ENCODE data around the gene ARPP21.

The ARPP21 gene

DNA sequence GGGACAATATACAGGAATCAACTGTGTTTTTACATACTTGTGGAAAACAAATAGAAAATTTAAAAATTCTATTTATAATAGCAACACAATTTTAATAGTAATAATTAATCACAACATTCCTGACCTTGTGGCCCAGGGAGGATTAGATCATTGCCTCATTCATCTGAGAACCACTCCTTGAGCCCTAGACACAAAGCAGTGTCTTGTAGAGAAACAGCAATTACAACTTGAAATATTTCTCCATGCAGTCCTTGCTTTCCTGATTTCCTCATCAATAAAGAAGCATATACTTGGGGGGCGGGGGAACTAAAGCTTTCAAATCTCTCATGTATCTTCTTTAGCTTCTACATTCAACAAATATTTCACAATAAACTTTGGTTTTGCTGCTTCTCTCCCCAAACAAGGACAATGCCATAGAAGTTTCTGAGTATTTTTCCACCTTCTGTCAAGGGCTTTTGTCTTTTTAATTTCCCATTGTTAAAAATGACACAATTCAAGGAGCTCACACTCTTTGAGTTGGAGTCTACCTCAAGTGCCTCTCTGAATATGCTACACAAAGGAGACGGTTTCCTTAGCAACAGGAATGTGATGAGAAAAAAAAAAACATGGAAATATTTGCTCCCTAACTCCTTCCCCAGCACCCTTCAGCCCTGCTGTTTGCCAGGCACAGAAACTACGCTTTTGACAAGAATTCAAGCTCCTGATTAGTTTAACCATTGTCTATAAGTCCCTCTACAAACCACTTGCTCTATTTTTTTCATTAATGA lies 118.8 kb downstream of the ARPP21 start:
- no peak for TF ChIP-seq Cebpa-rat (IDR thresholded peaks at IDR 0.05)
- Histone ChIP-seq H3K9me3 (no peaks in the 10 kb centered on the region), H3K4me2 (no peak overlapping the region), H4K20me1 (peaks cover 48% of the 10 kb centered on the region; the same call in 1 of the 2 replicates), H3K27ac (no peak overlapping the region), H3K27me3 (no peaks in the 10 kb centered on the region), H3K9ac (no peak overlapping the region), H3K4me3 (no peak overlapping the region), H3K4me1 (no peaks in the 10 kb centered on the region), H3K36me3 (peaks cover 45% of the 10 kb centered on the region)

DNA sequence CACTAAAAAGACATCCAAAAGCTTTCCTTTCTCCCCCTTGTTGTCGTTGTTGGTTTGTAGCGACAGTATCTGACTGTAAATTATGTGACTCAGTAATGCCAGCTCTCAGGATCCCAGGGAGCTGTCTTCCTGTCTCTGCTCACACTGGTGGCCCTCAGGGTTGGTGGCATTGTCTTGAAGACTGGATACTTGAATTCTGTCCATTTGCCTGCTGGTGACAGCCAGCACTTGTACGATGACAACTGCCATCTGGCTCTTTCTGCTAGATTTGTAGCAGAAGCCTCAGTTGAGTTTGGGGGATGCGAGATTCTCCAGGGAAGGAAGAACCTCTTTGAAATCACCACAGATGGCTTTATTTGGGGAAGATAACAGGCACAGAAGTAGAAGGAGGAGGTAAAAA lies 120.8 kb downstream of the ARPP21 start:
- no peak overlapping the region for H3K27ac ChIP-seq
- no peak overlapping the region for H3K4me3 ChIP-seq
- H3K36me3 ChIP-seq: peaks cover 46% of the 10 kb centered on the region
- no peaks in the 10 kb centered on the region for H3K9me3 ChIP-seq
- no peaks in the 10 kb centered on the region for H3K4me1 ChIP-seq
- H3K27me3 ChIP-seq: no peaks in the 10 kb centered on the region
- peaks cover 48% of the 10 kb centered on the region; the same call in 1 of the 2 replicates for H4K20me1 ChIP-seq
- no peak overlapping the region for H3K9ac ChIP-seq
- no peak for TF ChIP-seq Cebpa-rat (IDR thresholded peaks at IDR 0.05)
- H3K4me2 ChIP-seq: no peak overlapping the region

DNA sequence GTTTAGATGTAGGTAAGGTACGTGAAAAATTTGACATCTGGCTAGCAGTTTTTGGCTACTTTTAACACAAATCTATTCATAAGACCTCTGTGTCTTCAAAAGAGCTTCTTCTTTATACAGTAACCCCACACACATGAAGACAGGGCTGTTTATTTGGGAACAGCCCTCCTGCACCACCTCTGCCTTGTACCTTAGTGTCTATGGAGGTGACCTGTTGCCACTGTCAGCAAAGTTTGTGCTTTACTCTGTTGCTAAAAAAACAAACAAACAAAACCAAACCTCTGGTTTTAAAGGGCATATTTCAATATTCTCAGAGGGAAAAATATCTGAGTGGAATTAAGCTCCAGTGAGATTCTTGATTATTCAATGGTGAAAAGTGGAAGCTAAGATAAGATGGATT lies 122.0 kb downstream of the ARPP21 start:
- H3K27me3 ChIP-seq: no peaks in the 10 kb centered on the region
- no peak overlapping the region for H3K27ac ChIP-seq
- H3K9me3 ChIP-seq: no peaks in the 10 kb centered on the region
- H3K4me2 ChIP-seq: no peak overlapping the region
- H3K4me3 ChIP-seq: no peak overlapping the region
- H4K20me1 ChIP-seq: peaks cover 48% of the 10 kb centered on the region; the same call in 1 of the 2 replicates
- peaks cover 42% of the 10 kb centered on the region for H3K36me3 ChIP-seq
- no peak for TF ChIP-seq Cebpa-rat (IDR thresholded peaks at IDR 0.05)
- no peak overlapping the region for H3K9ac ChIP-seq
- no peaks in the 10 kb centered on the region for H3K4me1 ChIP-seq

DNA sequence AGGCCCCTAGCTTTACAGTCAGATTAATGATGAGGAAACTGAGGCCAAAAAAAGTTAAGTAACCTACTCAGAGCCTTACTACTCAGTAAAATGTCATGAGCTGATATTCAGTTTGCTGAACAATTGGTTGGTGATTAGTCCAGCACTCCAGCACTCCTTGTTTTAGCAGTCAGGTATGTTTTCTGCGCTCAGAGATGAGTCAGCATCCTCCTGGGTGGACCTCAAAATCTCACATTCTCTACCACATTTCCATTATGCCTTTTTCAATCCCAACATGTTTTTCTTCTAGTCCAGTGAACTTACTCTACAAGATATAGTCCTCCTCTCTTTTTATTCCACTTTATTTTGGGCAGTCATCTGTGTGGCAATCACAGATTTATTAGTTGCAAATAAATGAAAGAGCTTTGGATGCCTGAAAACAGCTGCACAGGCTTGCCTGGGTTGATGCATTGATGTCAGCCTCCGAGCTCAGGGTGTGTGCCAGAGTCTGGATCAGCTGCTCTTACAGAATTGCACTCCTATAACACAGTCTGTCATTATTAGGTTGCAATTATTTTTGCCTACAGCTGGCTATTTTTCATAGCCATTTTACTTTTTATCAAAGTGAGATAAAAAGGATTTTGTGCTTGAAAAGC lies 133.2 kb downstream of the ARPP21 start:
- no peak for TF ChIP-seq Cebpa-rat (IDR thresholded peaks at IDR 0.05)
- no peaks in the 10 kb centered on the region for H3K4me1 ChIP-seq
- no peak overlapping the region for H3K27ac ChIP-seq
- H4K20me1 ChIP-seq: no peaks in the 10 kb centered on the region
- H3K4me2 ChIP-seq: no peak overlapping the region
- H3K27me3 ChIP-seq: no peaks in the 10 kb centered on the region
- peaks cover 56% of the 10 kb centered on the region for H3K36me3 ChIP-seq
- H3K9ac ChIP-seq: no peak overlapping the region
- no peaks in the 10 kb centered on the region for H3K9me3 ChIP-seq
- H3K4me3 ChIP-seq: no peak overlapping the region

DNA sequence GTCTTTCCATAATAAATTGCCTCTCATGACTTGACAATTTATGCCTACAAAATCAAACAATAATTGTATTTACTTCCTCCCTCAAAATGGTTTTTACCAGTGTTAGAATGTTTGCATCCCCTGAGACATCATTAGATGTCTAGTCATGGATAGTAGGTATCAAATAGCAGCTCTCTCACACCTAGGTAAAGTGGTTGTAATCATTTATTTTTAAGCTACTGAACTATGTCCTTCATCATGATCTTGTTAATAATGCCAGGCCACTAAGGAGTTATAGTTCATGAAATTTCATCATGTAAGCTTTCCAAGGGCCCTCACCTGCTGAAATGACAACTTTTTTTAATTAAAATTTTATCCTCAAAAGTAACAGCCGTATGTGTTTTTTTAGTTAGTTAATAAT lies 134.1 kb downstream of the ARPP21 start:
- Histone ChIP-seq H3K9ac (no peak overlapping the region), H3K4me2 (no peak overlapping the region), H3K9me3 (no peaks in the 10 kb centered on the region), H3K4me3 (no peak overlapping the region), H3K4me1 (no peaks in the 10 kb centered on the region), H3K27ac (no peak overlapping the region), H4K20me1 (0 out of 2 replicates have a peak, but pooled peaks cover 5% of the 10 kb centered on the region), H3K36me3 (peaks cover 62% of the 10 kb centered on the region), H3K27me3 (no peaks in the 10 kb centered on the region)
- no peak for TF ChIP-seq Cebpa-rat (IDR thresholded peaks at IDR 0.05)

DNA sequence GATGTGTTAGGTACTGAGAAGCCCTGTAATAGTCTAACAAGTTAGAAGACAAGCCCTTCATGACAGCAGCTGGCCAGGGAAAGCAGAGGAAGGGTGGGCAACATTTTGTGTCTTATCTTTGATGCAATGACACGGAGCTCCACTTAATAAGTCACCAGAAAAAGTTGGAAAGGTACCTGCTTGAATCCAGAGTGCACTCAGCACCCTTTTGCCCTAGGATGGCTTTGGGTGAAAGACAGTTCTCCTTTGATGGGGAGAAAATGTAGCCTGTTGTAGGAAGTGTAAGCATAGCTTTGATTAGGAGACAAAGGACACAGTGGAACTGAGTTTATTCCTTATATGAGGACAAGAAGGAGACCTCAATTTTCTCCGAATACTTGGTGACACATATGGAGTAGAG lies 137.0 kb downstream of the ARPP21 start:
- no peak overlapping the region for H3K9ac ChIP-seq
- H3K4me3 ChIP-seq: no peak overlapping the region
- H4K20me1 ChIP-seq: 0 out of 2 replicates have a peak, but pooled peaks cover 5% of the 10 kb centered on the region
- peaks cover 69% of the 10 kb centered on the region for H3K36me3 ChIP-seq
- no peak overlapping the region for H3K4me2 ChIP-seq
- no peaks in the 10 kb centered on the region for H3K27me3 ChIP-seq
- TF ChIP-seq Cebpa-rat (IDR thresholded peaks at IDR 0.05): no peak
- H3K4me1 ChIP-seq: no peaks in the 10 kb centered on the region
- H3K9me3 ChIP-seq: no peaks in the 10 kb centered on the region
- H3K27ac ChIP-seq: no peak overlapping the region

DNA sequence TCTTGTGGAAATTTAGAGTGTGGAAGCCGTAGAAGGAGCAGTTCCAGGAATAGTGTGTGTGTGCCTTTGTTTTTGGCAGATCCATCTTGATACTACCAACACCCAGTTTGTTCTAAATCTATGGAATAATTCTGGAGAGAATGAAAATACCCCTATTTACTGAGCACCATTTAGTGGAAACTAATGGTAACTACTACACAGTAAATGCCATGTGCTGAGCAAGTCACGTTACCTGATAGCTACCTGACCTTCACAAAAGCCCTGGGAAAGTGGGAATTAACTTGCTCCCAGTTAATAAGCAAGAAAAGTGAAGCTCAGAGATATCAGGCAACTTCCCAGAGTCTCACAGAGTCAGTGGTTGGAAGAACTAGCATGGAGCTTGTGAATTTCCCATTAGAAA lies 137.7 kb downstream of the ARPP21 start:
- no peak for TF ChIP-seq Cebpa-rat (IDR thresholded peaks at IDR 0.05)
- H4K20me1 ChIP-seq: peaks cover 5% of the 10 kb centered on the region; the same call in 1 of the 2 replicates
- H3K4me2 ChIP-seq: no peak overlapping the region
- H3K27me3 ChIP-seq: no peaks in the 10 kb centered on the region
- H3K4me1 ChIP-seq: no peaks in the 10 kb centered on the region
- peaks cover 66% of the 10 kb centered on the region for H3K36me3 ChIP-seq
- no peak overlapping the region for H3K27ac ChIP-seq
- H3K9ac ChIP-seq: no peak overlapping the region
- no peak overlapping the region for H3K4me3 ChIP-seq
- H3K9me3 ChIP-seq: no peaks in the 10 kb centered on the region

DNA sequence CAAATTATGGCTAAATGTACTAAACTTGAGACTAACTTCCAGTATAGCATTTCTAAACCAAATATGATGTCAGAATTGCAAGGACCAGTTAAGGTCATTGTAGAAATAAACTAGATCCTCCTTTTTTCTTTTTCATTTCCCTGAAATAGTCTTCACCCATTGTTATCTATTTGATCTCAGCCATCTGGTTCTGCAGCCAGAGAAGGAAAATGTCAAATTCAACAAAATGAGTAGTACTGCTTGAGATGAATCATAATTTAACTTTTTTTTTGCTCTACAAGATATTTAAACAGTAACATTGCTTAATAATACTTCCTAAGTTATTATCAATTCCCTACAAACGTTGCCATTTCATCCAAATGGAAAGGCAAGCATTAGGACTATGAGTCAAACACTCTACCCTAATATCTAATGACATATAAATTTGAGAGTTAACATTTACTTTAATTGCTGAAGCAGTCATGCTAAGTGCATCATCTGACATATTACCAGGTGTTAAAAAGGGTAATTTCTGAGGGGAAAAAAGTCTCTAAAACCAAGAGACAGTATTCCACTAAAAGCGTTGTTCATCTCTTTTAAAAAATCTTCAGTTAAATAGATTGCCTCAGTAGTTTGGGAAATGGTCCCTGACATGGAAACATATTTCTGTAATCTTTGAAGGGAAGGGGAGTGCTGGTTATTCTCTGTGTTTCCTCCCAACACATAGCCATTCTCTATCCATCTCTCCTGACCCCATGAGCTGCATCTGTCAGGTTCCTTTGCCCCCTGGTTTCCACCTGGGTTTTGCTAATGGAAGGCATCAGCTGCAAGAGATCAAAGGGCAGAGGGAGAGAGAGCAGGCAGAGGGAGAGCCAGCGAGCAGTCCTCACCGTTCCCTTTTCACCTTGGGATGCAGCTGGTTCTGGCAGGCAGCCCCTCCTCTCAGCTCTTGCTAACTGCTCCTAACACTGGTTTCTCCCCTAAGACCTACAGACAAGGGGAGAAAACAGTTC lies 138.5 kb downstream of the ARPP21 start:
- H3K36me3 ChIP-seq: peaks cover 58% of the 10 kb centered on the region
- no peak overlapping the region for H3K9ac ChIP-seq
- no peak overlapping the region for H3K4me2 ChIP-seq
- no peak overlapping the region for H3K4me3 ChIP-seq
- H3K4me1 ChIP-seq: no peaks in the 10 kb centered on the region
- no peaks in the 10 kb centered on the region for H3K9me3 ChIP-seq
- no peak overlapping the region for H3K27ac ChIP-seq
- H3K27me3 ChIP-seq: no peaks in the 10 kb centered on the region
- TF ChIP-seq Cebpa-rat (IDR thresholded peaks at IDR 0.05): no peak
- H4K20me1 ChIP-seq: peaks cover 5% of the 10 kb centered on the region; the same call in 1 of the 2 replicates

DNA sequence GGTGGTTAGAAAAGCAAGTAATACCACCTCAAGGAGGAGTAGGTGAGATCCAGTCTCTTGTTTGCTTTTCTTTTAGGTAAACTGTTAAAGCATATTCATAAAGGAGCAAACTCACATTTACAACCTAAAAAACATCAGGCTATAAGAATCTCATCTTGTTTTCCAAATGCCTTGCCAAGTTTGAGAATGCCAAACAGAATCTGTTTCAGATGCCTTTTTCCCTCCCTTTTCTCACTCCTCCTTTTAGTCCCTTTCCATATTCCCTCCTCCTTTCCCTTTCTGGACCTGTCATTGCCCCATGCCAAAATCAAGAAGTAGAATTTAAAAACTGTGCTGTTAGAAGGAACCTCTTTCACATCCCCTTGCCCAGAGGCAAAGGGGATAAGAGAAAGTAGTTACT lies 140.3 kb downstream of the ARPP21 start:
- H3K4me1 ChIP-seq: no peaks in the 10 kb centered on the region
- H3K9me3 ChIP-seq: no peaks in the 10 kb centered on the region
- no peak for TF ChIP-seq Cebpa-rat (IDR thresholded peaks at IDR 0.05)
- H3K36me3 ChIP-seq: peaks cover 54% of the 10 kb centered on the region
- H3K27ac ChIP-seq: no peak overlapping the region
- H3K4me2 ChIP-seq: no peak overlapping the region
- no peaks in the 10 kb centered on the region for H3K27me3 ChIP-seq
- peaks cover 13% of the 10 kb centered on the region; the same call in 1 of the 2 replicates for H4K20me1 ChIP-seq
- H3K9ac ChIP-seq: no peak overlapping the region
- H3K4me3 ChIP-seq: no peak overlapping the region

Measured in BLaER1 (cell line).